Stimulated activated CD8-positive, alpha-beta memory T cell treated with anti-CD3 and anti-CD28 coated beads, Interleukin-12 subunit alpha, Interleukin-12 subunit beta, amount 100 ng/mL, for 24 hours (primary cell): ENCODE data around the gene ITGB2.

ENCODE experiments used
- DNase-seq: peaks from one replicate; pipeline ENCODE4 v3.0.0-alpha.2; 2020; ENCODE audit errors: extremely low read depth

Gene ITGB2

DNA sequence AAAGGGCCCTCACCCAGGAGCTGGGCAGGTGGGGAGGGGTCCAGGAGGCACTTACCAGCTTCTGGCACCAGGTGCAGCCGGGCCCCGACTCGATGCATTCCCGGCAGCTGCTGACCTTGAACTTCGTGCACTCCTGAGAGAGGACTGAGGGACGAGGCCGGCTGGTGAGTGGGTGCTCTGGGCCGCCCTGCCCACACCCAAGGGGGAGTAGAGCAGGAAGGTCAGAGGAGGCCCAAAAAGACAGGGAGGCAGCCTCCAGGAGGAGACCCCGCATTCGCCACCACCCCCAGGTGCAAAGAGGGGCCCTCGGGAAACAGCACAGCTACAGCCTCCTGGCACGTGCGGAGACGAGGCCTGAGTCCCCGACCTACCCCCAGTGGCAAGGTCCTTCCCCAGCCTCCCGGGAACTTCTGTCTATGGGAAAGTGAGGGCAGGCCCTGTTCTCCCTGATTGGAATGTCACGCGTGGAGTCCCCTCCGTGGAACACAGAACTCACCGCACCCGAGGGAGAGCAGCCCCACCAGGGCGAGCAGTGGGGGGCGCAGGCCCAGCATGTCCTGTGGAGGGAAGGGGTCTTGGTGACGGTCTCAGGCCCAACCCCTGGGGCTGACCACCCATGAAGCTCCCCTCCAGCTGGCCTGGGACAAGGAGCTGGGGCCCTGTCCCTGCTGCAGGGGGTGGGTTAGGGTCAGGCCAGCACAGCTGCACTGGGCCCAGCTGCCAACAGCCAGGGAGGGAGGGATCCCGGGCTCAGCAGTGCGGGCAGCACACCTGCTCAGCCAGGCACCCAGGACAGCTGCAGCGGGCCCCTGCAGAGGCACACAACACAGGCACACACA is 10.3 kb downstream of the ITGB2 start:
- no peak for DNase-seq

DNA sequence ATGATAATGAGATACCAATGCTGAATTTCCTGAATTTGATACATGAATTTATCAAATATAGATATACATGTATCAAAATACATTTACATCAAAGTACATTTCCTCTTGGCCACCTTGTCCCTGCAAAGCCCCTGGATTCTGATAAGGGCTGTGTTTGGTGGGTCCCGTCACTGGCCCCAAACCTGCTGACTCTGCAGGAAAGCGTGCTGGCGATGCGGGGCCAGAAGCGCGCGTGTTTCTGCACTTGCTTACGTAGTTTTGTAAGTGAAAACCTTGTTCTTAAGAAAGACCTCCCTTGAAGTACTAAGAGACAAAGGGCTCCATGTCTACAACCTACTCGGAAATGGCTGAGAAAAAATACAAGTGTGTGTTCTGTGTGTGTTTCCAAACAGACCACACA is 11.0 kb downstream of the ITGB2 start:
- DNase-seq = no peak

DNA sequence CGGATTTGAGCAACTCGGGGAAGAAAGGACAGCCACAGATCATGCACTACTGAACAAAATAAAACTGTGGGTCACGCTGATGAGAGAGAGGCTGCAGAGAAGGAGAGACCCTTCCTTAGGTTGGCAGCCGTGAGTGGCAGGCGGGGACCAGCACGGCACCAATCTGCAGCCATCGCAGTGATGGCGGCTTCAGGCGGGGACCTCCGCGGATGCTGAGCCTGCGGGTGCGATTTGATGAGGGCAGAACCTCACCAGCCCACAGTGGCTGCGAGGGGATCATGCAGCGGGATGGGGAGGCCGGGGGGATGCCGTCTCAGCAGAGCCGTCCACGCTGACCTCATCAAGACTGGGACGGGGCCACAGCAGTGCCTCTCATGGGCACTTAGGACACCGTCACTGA is 11.8 kb downstream of the ITGB2 start:
- no peak for DNase-seq

DNA sequence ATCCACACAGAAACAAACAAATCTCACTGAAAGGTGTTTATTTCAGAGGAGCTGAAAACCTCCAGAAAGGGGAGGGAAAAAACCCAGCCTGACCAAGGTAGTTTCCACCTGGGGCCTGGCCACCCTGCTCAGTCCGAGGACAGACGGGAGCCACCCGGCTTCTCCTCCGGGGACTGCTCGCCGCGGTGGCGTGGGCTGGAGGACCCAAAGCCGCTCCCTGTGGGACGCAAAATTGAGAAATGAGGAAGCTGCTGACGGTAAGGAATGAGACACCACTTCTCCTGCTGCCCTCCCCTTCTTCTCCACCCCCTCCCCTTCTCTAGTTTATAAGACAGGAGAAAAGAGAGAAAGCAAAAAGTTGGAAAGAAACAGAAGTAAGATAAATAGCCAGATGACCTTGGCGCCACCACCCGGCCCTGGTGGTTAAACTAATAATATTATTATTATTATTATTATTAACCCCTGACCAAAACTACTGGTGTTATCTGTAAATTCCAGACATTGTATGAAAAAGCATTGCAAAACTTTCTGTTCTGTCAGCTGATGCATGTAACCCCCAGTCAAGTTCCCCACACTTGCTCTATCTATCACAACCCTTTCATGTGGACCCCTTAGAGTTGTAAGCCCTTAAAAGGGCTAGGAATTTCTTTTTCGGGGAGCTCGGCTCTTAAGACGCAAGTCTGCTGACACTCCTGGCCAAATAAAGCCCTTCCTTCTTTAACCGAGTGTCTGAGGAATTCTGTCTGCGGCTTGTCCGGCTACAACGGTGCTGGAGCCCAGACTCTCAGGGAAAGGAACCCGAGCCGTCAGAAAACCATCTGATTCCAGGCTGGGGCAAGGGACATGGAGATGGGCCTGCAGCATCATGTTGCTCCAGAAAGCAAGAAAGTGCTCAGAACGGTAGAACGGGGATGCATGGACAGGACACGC is 12.5 kb downstream of the ITGB2 start:
- no peak for DNase-seq

DNA sequence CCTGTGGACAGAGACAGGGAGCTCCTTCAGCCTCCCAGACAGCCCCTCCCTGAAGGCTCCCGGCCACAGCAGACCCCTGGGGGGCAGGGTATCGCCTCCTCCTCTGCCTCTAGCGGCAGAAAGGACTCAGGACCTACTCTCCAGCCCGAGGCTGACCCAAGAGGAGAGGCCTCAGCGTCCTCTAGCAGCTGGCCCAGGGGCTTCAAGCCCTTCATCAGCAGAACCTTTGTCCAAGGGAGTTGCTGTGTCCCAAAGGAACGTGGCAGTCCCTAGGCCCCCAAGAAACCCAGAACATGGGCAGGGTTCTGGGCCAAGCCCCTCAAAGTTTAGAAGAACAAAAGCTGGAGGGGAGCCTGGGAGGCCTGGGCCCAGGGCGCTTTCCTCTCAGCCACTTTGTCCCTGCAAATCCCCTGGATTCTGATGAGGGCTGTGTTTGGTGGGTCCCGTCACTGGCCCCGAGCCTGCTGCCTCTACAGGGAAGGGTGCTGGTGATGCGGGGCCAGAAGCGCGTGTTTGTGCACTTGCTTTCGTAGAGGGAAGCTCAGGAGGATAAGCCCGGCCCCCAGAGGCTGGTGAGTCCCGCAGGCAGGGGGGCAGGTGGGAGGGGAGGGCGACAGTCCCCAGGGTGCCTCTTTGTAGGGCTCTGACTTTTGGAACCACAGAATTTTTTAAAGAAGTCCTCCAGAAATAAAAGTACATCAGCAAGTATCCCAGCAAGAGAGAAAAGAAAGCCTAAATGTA is 13.3 kb downstream of the ITGB2 start:
- no peak for DNase-seq

DNA sequence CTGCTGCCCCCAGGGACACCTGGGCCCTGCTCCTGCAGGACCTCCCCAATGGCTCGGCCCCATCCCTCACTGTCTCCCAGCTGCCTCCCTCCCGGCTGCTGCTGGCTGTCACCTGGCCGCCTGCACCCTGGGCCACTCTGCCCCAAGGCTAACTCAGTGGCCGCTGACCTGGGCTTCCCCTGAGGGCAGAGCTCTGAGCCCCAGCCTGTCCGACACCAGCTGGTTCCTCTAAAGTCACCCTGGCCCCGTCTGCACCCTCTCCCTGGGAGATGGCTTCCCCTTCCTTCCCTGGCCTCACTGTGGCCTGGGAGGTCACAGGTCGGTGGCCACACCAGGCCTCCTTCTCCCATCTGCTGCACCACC is 15.0 kb downstream of the ITGB2 start:
- DNase-seq = no peak

DNA sequence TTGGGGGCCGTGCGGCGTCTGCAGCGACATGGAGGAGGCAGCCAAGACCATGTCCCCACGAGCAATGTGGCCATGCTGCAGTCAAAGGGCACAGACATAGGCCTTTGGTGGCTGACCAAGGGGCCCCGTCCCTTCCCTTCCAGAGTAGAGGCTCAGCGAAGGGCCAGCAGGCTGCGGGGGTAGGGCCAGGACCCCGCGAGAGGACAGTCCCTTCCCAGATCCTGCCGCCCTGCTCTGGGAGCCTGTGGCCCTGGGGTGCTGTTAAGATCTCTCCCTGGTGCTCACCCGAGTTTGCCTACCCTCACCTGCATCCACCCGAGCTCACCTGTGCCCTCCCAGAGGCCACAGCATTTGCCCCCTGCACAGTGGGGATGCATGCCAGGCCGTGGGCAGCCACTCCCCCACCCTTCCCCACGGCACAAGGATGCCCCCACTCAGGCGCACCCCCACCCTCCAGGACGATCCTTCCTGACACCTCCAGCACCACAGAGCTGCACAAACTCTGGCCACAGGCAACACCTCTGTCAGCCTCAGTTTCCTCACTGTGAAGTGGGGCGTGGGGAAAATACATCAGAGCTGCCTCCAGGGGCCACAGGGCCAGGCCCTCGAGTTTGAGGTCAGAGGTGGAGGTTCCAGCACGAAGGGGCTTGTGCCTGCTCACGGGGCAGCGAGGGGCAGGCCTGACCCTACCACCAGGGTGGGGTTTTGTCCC is 15.5 kb downstream of the ITGB2 start:
- no peak for DNase-seq

DNA sequence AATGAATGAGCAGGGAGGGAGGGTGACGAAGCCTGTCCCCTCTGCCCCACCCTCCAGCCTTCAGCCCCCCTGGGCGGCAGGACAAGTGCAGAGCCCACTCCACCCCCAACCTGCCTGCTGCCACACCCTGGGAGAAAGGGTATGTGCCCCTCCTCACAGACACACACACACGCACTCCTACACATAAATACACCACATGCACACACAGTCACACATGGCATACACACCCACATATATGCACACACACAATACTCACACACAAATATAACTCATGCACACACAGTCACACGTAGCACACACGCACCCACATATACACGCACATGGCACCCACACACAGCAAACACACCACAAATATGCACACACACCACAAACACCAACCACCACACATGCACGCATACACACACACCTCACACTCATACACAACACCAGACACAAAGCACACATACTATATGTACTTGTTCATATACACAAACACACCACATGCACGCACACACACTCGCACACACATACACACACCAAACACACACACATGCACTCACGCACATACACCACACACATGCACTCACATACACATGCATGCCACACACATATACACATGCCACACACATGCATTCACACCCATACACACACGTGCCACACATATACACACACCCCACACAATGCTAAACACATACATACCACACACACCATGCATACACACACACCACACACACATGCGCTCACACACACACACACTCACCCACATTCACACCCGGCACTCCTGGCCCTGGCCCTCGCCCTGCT is 16.4 kb downstream of the ITGB2 start:
- no peak for DNase-seq

DNA sequence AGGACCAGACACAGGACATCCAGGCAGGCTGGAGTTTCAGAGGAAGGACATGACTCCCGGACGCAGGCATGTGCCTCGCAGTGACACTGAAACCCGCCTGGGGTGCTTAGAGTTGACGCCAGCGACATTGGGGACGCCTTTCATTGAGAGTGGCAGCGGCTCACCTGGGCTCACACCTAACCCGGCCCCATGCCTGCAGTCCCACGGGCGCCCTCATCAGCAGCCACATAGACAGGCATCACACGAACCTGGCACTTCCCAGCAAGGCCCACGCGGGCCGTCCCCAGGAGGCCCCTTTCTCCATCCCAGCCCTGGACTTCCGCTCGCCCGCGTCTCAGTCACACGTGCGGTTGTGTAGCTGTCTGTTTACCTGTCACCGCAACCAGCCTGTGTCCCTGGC is 17.0 kb downstream of the ITGB2 start:
- DNase-seq = no peak

DNA sequence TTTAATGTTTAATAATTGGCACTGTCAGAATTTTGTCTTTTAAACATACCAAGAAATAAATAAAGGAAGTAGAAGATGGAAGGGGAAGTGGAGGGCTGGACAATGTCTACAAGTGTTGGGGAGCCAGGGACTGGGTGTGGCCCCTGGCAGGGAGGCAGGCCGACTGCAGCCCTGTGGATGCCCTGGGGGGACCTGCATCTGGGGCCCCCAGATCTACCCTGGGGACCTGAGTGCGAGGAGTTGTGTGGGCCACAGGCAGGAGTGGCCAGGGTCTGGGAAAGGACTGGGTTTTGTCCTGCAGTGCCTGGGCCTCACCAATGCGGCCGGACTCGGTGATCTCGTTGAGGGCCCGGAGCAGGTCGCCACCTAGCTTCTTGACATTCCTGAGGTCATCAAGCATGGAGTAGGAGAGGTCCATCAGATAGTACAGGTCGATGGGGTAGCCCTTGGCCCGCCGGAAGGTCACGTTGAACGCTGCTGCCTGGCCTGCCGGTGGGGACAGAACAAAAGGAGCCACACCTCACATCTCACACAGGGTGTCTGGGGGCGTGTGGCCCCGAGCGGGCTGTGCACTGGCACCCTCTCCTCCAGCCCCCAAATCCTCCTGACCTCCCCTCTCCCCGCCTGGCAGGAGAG is 17.5 kb downstream of the ITGB2 start:
- no peak for DNase-seq

DNA sequence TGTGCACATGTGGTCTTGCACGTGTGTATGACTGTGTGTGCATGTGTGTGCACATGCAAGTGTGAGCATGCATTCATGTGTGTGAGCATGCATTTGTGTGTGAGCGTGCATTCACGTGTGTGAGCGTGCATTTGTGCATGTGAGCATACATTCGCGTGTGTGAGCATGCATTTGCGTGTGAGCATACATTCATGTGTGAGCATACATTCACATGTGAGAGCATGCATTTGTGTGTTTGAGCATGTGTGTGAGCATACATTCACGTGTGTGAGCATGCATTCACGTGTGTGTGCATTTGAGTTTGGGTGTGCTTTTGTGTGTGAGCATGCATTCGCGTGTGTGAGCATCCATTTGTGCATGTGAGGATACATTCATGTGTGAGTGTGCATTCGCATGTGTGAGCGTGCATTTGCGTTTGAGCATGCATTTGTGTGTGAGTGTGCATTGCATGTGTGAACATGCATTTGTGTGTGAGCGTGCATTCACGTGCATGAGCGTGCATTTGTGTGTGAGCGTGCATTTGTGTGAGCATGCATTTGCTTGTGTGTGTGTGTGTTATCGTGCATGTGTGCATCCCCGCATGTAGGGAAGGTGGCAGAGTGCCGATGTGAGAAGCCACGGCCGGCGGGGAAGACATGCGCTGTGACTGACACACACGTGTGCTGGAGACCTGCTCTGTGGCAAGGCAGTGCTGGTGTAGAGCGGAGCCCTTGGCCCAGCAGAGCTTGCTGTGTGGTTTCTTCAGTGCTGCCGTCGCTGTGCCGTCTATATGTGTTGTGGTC is 18.2 kb downstream of the ITGB2 start:
- DNase-seq = no peak

DNA sequence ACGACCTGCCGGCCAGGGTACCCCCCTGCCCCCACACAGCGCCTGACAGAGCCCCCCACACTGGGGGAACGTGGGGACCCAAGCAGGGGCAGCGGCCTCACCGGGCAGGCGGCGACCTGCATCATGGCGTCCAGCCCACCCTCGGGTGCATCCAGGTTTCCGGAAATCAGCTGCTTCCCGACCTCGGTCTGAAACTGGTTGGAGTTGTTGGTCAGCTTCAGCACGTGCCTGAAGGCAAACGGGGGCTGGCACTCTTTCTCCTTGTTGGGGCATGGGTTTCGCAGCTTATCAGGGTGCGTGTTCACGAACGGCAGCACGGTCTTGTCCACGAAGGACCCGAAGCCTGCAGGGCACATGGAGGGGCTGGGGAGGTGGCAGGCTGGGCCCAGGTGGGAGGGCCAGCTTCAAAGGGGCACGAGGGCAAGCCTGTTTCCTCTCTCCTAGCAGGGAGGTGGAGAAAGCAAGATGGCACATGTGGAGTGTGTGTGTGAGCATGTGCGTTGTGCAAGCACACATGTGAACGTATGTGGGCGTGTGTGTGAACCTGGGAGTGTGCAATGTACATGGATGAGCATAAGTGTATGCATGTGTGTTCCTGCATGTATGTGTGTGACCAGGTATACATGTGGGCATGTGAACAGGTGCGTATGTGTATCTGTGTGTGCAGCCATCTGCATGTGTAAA is 19.2 kb downstream of the ITGB2 start:
- no peak for DNase-seq

DNA sequence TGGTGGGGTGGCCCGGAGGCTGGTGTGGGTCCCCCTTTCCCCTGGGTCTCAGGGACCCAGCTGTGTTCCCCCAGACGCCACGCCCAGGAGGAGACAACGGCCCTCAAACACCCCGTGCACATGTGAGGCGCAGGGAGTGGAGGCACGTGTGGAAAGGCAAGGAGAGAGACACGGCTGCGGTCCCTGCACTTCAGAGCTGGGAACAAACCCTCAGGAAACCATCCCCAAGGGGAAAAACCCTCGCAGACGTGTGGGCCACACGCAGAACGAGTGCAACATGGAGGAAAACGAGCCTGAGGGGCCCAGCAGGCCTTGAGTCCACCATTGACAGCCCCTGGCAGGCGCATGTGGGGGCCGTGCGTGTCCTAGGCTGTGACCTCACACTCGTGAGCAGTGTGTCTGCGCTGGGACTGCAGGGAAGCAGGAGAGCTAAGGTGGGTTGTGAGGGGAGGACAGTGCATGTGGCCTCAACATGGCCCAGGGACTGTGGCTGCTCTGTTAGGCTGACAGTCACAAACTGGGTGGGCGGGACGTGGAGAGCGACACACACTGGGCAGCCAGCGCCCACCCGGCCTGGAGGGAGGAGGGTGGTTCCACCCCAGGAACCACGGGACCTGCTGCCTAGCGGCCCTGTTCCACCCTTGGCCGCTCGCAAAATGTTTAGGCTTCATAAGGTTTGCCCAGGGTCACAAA is 20.0 kb downstream of the ITGB2 start:
- DNase-seq = no peak

DNA sequence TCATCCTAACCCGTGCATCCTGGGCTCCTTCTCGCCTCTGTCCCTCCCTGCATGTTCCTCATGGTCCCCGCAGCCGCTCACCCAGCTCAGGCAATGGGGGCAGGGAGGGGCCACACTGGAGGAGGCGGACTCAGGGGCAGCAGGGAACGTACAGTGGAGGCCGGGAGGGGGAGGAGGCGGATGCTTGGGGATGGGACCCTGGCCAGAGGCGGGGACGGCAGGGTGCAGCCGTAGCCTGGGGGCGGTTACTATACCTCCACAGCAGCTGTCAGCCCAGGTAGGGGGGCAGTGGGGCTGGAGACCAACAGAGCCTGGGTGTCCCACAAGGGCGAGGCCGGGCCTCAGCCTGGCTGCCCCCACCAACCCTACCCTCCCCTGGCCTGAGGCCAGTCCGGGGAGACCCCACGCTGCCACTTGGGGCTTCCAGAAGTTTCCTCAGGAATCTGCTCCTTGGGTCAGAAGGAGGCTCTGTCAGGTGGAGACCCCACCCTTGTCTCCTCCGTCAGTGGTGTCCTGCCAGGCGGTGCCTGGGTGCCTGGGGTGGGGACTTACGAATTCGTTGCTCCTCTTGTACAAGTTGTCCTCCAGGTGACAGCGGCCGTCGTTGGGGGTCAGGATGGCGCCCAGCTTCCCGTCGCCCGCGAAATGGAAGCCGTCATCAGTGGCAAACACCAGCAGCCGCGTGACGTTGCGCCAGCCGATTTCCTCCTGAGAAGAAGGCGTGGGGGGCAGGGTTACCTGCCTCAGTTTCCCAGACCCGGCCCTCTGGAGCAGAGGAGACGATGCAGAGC is 20.7 kb downstream of the ITGB2 start:
- DNase-seq = no peak

DNA sequence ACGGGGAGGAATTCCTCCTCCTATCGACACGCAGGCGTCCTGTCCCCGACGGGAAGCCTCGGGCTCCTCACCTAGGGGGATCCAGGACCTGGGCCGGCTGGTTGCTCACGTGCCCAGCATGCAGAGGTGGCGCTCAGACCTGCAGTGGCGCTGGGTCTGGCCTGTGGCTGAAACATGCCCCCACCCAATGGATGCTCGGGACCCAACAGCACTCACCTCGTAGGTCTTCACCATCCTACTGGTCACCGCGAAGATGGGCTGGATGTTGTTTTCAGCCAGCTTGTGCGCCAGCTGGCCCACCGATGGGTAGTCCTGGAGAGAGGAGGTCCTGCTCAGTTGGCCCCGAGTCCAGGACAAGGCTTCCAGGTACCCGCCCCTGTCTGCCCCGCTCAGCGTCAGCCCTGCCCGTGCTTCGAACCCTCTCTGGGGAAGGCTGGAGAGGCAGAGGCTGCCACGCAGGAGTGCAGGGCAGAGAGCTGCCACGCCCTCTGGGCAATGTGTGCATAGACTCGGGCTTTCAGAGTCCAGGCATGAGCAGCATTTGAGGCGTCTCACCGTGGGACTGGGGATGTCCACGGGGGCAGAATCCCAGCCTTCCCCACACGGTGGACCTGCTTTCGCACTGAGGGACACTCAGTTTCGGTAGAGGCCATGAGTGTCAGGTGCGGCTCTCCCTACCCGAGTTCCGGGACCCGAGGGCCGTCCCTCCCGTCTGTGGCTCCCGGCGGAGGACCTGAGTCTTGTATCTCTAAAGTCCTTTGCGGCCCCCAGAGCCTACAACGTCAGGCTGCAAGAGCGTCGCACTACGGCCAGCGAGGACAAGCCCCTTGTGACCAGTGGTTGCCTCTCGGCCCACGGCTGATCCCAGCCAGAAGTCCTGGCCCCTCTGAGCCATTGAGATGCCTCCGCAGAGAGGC is 21.6 kb downstream of the ITGB2 start:
- no peak for DNase-seq

DNA sequence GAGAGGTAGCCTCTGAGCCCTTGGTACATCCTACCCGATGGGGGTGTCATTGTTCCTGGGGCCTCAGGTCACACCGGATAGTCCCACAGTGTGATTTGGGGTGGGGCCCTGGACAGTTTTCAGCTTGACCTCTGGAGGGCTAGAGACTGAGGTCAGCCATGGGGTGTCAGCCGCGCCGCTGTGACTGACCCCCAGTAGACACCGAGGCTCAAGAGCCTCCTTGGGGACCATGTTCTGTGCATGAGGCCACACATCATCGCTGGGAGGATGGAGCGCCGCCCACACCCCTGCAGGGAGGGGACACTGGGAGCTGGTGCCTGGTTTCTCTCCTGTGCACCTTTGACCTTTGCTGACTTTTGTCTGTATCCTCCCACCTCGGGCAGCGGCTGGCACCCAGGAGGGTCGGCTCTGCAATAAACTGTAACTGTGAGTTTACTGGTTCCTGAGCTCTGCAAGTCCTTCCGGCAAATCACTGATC is 22.6 kb downstream of the ITGB2 start:
- DNase-seq = no peak
